Neural progenitor cell (in vitro differentiated cells): ENCODE results near the gene SLC24A4. TPM values are rescaled to one million over a fixed set of nuclear protein-coding genes. Genes with fewer than 3 reads are reported as not detected.

Experiments used
- DNase-seq: peaks from one replicate; pipeline ENCODE4 v3.0.0-alpha.2; 2016; ENCODE audit warnings: low spot score
- H2AFZ ChIP-seq: fragments of 200-600 bp; sonication (generic); replicated peaks from 2 replicates; pipeline ENCODE4 v1.6.1; 2016; ENCODE audit warnings: antibody characterized with exemption
- H3F3A ChIP-seq: fragments of 200-600 bp; sonication (generic); 2 replicates; pipeline ENCODE4 v1.6.1; 2016; ENCODE audit warnings: antibody characterized with exemption, low read depth
- H3K27ac ChIP-seq: fragments of 200-600 bp; sonication (generic); 2 replicates; pipeline ENCODE4 v1.5.1; 2016; ENCODE audit warnings: mild to moderate bottlenecking
- H3K27me3 ChIP-seq: fragments of 200-600 bp; sonication (generic); 2 replicates; pipeline ENCODE4 v1.6.1; 2016; ENCODE audit warnings: mild to moderate bottlenecking, moderate library complexity
- H3K36me3 ChIP-seq: fragments of 200-600 bp; sonication (generic); 2 replicates; pipeline ENCODE4 v1.5.1; 2016
- H3K4me1 ChIP-seq: fragments of 200-600 bp; sonication (generic); 2 replicates; pipeline ENCODE4 v1.6.1; 2016; ENCODE audit warnings: mixed run types
- H3K4me2 ChIP-seq: fragments of 200-600 bp; sonication (generic); 2 replicates; pipeline ENCODE4 v1.6.1; 2016
- H3K4me3 ChIP-seq: fragments of 200-600 bp; sonication (generic); 2 replicates; pipeline ENCODE4 v1.5.1; 2016
- H3K79me2 ChIP-seq: fragments of 200-600 bp; sonication (generic); 2 replicates; pipeline ENCODE4 v1.6.1; 2016; ENCODE audit warnings: low read depth
- H3K9ac ChIP-seq: fragments of 200-600 bp; sonication (generic); 2 replicates; pipeline ENCODE4 v1.6.1; 2016
- H3K9me3 ChIP-seq: fragments of 200-600 bp; sonication (generic); 2 replicates; pipeline ENCODE4 v1.5.1; 2016; ENCODE audit warnings: low read depth
- H4K20me1 ChIP-seq: fragments of 200-600 bp; sonication (generic); 2 replicates; pipeline ENCODE4 v1.6.1; 2016; ENCODE audit warnings: low read depth
- H3K27ac Mint-ChIP-seq: 3 replicates; pipeline ENCODE4 v1.8.0; 2021; ENCODE audit warnings: mixed read lengths
- H3K27me3 Mint-ChIP-seq: 2 replicates; pipeline ENCODE4 v1.8.0; 2022; ENCODE audit warnings: low read depth, mild to moderate bottlenecking, inconsistent platforms, moderate library complexity, mixed read lengths; ENCODE audit not compliant: insufficient read depth
- H3K36me3 Mint-ChIP-seq: 3 replicates; pipeline ENCODE4 v1.8.0; 2021; ENCODE audit warnings: mixed read lengths
- H3K4me1 Mint-ChIP-seq: 3 replicates; pipeline ENCODE4 v1.8.0; 2021; ENCODE audit warnings: mixed read lengths
- H3K4me3 Mint-ChIP-seq: 3 replicates; pipeline ENCODE4 v1.8.0; 2021; ENCODE audit warnings: mild to moderate bottlenecking, moderate library complexity, mixed read lengths
- H3K9me3 Mint-ChIP-seq: 3 replicates; pipeline ENCODE4 v1.8.0; 2020; ENCODE audit warnings: mixed read lengths
- EZH2 ChIP-seq: fragments of 200-600 bp; sonication (generic); IDR thresholded peaks from 2 replicates; pipeline ENCODE4 v1.6.1; 2017; ENCODE audit warnings: antibody characterized with exemption, mild to moderate bottlenecking, moderate library complexity
- EZH2phosphoT487 ChIP-seq: fragments of 200-600 bp; sonication (generic); IDR thresholded peaks from 2 replicates; pipeline ENCODE4 v1.6.1; 2017; ENCODE audit warnings: antibody characterized with exemption
- total RNA-seq: library from RNA; depleted of rRNA; stranded (reverse); fragments of >200 nt; gene quantifications from 2 replicates; pipeline ENCODE4 v1.2.3, GENCODE V29; 2015; ENCODE audit warnings: low replicate concordance
- TF ChIP-seq, protein P1 (sequence below): fragments of 200-600 bp; sonication (generic); IDR thresholded peaks from 2 replicates; pipeline ENCODE4 v1.5.1; 2017; ENCODE audit warnings: antibody characterized with exemption, mild to moderate bottlenecking

Gene SLC24A4
- total RNA-seq, 1 donor from 2014 or later, result 0.73 TPM

DNA sequence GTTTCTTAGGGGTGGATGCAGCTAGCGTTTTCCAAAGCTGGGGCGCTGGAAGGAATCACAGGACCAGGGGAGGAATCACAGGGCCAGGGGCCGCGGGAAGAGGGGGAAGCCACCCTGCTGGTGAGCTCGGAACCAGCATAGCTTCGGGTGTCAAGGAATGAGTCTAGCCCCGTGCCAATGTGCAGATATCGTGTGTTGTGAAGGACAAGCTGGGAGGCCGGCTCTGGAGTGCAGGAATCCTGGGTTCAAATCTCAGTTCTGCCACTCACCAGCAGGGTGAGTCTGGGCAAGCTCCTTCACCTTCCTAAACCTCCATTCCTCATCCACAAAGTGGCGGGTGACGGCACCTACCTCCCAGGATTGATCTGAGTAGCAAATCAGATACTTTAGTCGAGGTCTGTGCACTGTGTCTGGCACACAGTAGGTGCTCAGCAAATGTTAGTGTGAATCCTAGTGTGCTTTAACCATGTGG lies 137.0 kb downstream of the SLC24A4 start:
- no peak overlapping the region for H3K9ac ChIP-seq
- H3K4me1 ChIP-seq, result no peaks in the 10 kb centered on the region

DNA sequence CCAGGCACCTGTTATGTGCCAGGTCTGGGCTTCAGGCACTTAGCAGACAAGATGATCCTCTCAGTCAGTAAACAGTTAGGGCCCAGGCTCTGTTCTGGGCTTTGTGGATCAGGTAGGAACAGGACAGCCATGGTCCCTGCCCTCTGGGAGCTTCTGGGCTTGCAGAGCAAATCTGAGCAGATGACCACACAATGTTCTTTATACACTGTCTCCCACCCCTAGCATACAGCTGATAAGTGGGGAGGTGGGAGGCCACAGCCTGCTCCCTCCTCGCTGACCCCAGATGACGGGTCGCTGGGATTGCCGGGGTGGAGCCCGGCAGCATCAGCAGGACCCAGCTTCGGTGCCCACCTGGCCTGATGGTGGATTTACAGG lies 137.6 kb downstream of the SLC24A4 start:
- Histone ChIP-seq H3K27ac (no peak overlapping the region), H3K4me3 (no peak overlapping the region), H3K4me1 (no peaks in the 10 kb centered on the region), H2AFZ (no peak overlapping the region), H3K9me3 (no peaks in the 10 kb centered on the region), H3K36me3 (no peaks in the 10 kb centered on the region), H3K4me2 (no peak overlapping the region), H3K27me3 (no peaks in the 10 kb centered on the region), H3K9ac (no peak overlapping the region), H3F3A (no peaks in the 10 kb centered on the region), H4K20me1 (no peaks in the 10 kb centered on the region), H3K79me2 (no peaks in the 10 kb centered on the region)
- DNase-seq, result no peak
- no peak overlapping the region for H3K4me3 Mint-ChIP-seq
- TF ChIP-seq EZH2phosphoT487 (no peak), EZH2 (no peak)
- TF ChIP-seq, protein P1, sequence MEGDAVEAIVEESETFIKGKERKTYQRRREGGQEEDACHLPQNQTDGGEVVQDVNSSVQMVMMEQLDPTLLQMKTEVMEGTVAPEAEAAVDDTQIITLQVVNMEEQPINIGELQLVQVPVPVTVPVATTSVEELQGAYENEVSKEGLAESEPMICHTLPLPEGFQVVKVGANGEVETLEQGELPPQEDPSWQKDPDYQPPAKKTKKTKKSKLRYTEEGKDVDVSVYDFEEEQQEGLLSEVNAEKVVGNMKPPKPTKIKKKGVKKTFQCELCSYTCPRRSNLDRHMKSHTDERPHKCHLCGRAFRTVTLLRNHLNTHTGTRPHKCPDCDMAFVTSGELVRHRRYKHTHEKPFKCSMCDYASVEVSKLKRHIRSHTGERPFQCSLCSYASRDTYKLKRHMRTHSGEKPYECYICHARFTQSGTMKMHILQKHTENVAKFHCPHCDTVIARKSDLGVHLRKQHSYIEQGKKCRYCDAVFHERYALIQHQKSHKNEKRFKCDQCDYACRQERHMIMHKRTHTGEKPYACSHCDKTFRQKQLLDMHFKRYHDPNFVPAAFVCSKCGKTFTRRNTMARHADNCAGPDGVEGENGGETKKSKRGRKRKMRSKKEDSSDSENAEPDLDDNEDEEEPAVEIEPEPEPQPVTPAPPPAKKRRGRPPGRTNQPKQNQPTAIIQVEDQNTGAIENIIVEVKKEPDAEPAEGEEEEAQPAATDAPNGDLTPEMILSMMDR, result no peak
- H3K36me3 Mint-ChIP-seq, result no peaks in the 10 kb centered on the region
- peaks cover 16% of the 10 kb centered on the region for H3K4me1 Mint-ChIP-seq
- peaks cover 12% of the 10 kb centered on the region for H3K27me3 Mint-ChIP-seq
- no peak overlapping the region for H3K27ac Mint-ChIP-seq
- H3K9me3 Mint-ChIP-seq, result no peaks in the 10 kb centered on the region

More for the DNA sequence above, 137.0 kb downstream of the SLC24A4 start:
- H4K20me1 ChIP-seq, result no peaks in the 10 kb centered on the region
- no peak overlapping the region for H3K4me3 ChIP-seq
- no peaks in the 10 kb centered on the region for H3K9me3 Mint-ChIP-seq
- H3K36me3 ChIP-seq, result no peaks in the 10 kb centered on the region
- no peak for TF ChIP-seq EZH2
- no peak for TF ChIP-seq EZH2phosphoT487
- no peaks in the 10 kb centered on the region for H3K79me2 ChIP-seq
- H3K4me3 Mint-ChIP-seq, result no peak overlapping the region
- DNase-seq, result no peak
- no peak overlapping the region for H3K4me2 ChIP-seq
- no peaks in the 10 kb centered on the region for H3F3A ChIP-seq
- H3K27ac Mint-ChIP-seq, result no peak overlapping the region
- no peaks in the 10 kb centered on the region for H3K9me3 ChIP-seq
- H2AFZ ChIP-seq, result peak overlapping the region; percentile 28
- H3K27me3 Mint-ChIP-seq, result peaks cover 12% of the 10 kb centered on the region
- H3K36me3 Mint-ChIP-seq, result no peaks in the 10 kb centered on the region
- H3K27me3 ChIP-seq, result no peaks in the 10 kb centered on the region
- H3K27ac ChIP-seq, result no peak overlapping the region
- H3K4me1 Mint-ChIP-seq, result peaks cover 16% of the 10 kb centered on the region

DNA sequence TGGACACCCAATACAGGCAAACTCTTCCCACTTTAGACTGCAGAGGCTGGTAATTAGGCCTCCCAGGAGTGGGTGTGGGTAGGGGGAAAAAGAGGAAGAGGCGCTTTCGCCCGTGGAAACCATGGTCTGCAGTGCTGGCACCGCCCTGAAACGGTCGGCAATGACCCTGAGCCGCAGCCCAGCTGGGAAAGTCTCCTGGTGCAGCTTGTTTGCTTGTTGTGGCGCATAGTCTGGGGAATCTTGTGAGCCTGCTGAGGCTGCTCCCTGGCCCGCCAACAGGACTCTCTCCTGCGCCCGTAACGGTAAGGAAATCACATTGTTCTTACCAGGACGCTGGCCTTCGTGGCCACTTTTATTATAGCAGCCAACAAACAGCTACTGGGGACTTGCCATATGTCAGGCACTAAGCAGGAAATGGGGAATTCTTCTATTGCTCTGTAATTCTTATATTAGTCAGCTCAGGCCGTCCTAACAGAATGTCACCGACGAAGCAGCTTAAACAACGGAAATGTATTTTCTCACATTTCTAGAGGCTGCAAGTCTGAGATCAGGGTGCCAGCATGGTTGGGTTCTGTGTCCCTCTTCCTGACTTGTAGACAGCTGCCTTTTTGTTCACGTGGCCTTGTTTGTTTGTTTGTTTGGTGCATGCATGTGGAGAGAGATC lies 138.1 kb downstream of the SLC24A4 start:
- Mint-ChIP-seq H3K4me1 (peaks cover 14% of the 10 kb centered on the region), H3K27ac (no peak overlapping the region), H3K9me3 (no peaks in the 10 kb centered on the region), H3K4me3 (no peak overlapping the region), H3K27me3 (peaks cover 12% of the 10 kb centered on the region), H3K36me3 (no peaks in the 10 kb centered on the region)
- Histone ChIP-seq H3K79me2 (no peaks in the 10 kb centered on the region), H3K4me2 (no peak overlapping the region), H2AFZ (no peak overlapping the region), H3K9me3 (no peaks in the 10 kb centered on the region), H3K36me3 (no peaks in the 10 kb centered on the region), H3K9ac (no peak overlapping the region), H3K27ac (no peak overlapping the region), H4K20me1 (no peaks in the 10 kb centered on the region), H3F3A (no peaks in the 10 kb centered on the region), H3K4me3 (no peak overlapping the region), H3K4me1 (no peaks in the 10 kb centered on the region), H3K27me3 (no peaks in the 10 kb centered on the region)
- no peak for DNase-seq
- TF ChIP-seq, protein P1, result no peak
- TF ChIP-seq EZH2 (no peak), EZH2phosphoT487 (no peak)

DNA sequence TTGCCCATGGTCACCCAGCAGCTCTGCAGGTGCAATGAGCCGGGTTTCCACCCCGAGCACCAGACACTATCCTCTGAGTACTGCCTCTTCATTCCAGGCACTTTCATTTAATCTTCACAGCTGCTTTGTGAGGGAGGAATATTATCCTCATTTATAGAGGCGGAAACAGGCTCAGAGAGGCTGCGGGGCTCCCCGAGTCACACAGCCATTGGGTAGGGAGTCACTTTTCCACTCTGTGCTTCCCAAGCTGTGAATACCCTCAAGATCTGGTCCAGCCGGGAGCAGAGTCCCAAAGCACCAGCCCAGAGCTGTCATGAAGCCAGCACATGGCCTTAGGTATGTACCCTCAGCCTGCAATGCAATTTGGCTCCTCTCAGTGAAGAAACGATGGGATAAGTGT lies 138.9 kb downstream of the SLC24A4 start:
- H3K4me2 ChIP-seq, result no peak overlapping the region
- no peaks in the 10 kb centered on the region for H3F3A ChIP-seq
- no peaks in the 10 kb centered on the region for H3K4me1 ChIP-seq
- H3K36me3 Mint-ChIP-seq, result no peaks in the 10 kb centered on the region
- H4K20me1 ChIP-seq, result no peaks in the 10 kb centered on the region
- no peak overlapping the region for H3K27ac ChIP-seq
- H3K27me3 Mint-ChIP-seq, result peaks cover 10% of the 10 kb centered on the region
- no peaks in the 10 kb centered on the region for H3K9me3 Mint-ChIP-seq
- peaks cover 10% of the 10 kb centered on the region for H3K4me1 Mint-ChIP-seq
- no peak overlapping the region for H3K27ac Mint-ChIP-seq
- H2AFZ ChIP-seq, result no peak overlapping the region
- H3K9ac ChIP-seq, result no peak overlapping the region
- no peak overlapping the region for H3K4me3 ChIP-seq
- H3K4me3 Mint-ChIP-seq, result no peak overlapping the region
- no peaks in the 10 kb centered on the region for H3K9me3 ChIP-seq
- TF ChIP-seq EZH2 (no peak), EZH2phosphoT487 (no peak)
- TF ChIP-seq, protein P1, result no peak
- no peaks in the 10 kb centered on the region for H3K36me3 ChIP-seq
- no peaks in the 10 kb centered on the region for H3K27me3 ChIP-seq
- DNase-seq, result no peak
- no peaks in the 10 kb centered on the region for H3K79me2 ChIP-seq
